GM12864 (cell line): Measurements from ENCODE around the gene OTUB2.

Experiments used
- DNase-seq: peaks from one replicate; pipeline ENCODE4 v3.0.0-alpha.2; 2011; ENCODE audit warnings: low read depth
- H3K4me3 ChIP-seq: 2 replicates; pipeline ENCODE4 v1.5.1; 2011; ENCODE audit warnings: mild to moderate bottlenecking, low read depth, low read length, control low read depth
- TF ChIP-seq, protein P1 (sequence below): IDR thresholded peaks from 2 replicates; pipeline ENCODE4 v1.5.1; 2011; ENCODE audit warnings: low read depth, mild to moderate bottlenecking, moderate library complexity, low read length, control low read depth, inconsistent platforms; ENCODE audit errors: missing control alignments

OTUB2 gene

GRCh38 chr14:94052662-94053061 is 26.5 kb downstream of the OTUB2 start:
- DNase-seq = no peak
- no peak overlapping the region for H3K4me3 ChIP-seq
- TF ChIP-seq, protein P1, sequence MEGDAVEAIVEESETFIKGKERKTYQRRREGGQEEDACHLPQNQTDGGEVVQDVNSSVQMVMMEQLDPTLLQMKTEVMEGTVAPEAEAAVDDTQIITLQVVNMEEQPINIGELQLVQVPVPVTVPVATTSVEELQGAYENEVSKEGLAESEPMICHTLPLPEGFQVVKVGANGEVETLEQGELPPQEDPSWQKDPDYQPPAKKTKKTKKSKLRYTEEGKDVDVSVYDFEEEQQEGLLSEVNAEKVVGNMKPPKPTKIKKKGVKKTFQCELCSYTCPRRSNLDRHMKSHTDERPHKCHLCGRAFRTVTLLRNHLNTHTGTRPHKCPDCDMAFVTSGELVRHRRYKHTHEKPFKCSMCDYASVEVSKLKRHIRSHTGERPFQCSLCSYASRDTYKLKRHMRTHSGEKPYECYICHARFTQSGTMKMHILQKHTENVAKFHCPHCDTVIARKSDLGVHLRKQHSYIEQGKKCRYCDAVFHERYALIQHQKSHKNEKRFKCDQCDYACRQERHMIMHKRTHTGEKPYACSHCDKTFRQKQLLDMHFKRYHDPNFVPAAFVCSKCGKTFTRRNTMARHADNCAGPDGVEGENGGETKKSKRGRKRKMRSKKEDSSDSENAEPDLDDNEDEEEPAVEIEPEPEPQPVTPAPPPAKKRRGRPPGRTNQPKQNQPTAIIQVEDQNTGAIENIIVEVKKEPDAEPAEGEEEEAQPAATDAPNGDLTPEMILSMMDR = no peak

DNA sequence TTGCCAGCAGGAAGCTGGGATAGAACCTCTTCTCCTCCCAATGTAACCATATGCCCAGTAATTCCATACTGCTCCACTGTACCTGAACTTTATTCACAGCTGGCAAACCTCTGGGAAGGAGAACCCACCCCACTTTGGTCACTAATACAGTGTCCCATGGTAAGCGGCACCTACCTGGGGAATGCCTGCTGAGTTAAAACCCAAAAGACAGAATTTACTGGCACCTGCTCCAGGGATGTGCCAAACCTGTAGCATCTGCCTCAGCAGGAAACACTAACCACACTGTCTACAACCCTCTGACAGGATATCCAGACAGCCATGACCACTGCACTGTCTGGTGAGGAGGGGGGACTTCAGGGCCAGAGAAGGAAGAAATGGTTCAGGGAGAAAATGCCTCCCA is 28.3 kb downstream of the OTUB2 start:
- TF ChIP-seq, protein P1 = no peak
- no peak for DNase-seq
- H3K4me3 ChIP-seq = no peak overlapping the region

GRCh38 chr14:94054936-94055335 is 28.8 kb downstream of the OTUB2 start:
- TF ChIP-seq, protein P1 = no peak
- H3K4me3 ChIP-seq = no peak overlapping the region
- no peak for DNase-seq

GRCh38 chr14:94056579-94057308 is 30.6 kb downstream of the OTUB2 start:
- TF ChIP-seq, protein P1 = no peak
- no peak overlapping the region for H3K4me3 ChIP-seq
- peak; percentile 30 for DNase-seq

GRCh38 chr14:94058128-94058673 is 32.1 kb downstream of the OTUB2 start:
- DNase-seq = no peak
- H3K4me3 ChIP-seq = no peak overlapping the region
- TF ChIP-seq, protein P1 = no peak

- no peak overlapping the region for H3K4me3 ChIP-seq
- DNase-seq = no peak
- TF ChIP-seq, protein P1 = no peak
Measured at GRCh38 chr14:94058674-94059138, 32.6 kb downstream of the OTUB2 start.

DNA sequence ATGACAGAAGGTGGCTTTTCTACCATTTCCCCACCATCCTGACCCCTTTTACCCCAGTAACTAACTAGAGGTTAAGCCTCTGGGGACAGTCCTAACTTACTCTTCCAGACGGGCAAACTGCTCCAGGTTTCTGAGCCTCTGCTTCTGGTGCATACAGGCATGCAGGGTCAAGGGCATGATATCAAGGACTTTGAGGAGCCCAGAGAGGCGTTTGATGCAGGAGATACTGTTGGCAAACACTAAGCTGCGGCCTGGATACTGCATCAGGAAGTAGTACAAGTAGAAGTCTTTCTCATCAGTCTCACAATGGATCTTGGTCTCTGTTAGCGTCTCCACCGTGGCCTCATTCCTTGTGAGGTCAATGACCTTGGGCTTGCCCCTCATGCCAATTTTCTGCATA is 33.9 kb downstream of the OTUB2 start:
- no peak for DNase-seq
- no peak overlapping the region for H3K4me3 ChIP-seq
- TF ChIP-seq, protein P1 = no peak
